Effector memory CD8-positive, alpha-beta T cell (primary cell): ENCODE measurements around the gene FAM107B.

ENCODE experiments used
- ATAC-seq: fragments of 150-1000 bp; cut with Tn5 transposase; replicated peaks from 2 replicates; pipeline ENCODE4 v1.10.0; 2021; ENCODE audit warnings: mild to moderate bottlenecking, moderate library complexity
- DNase-seq, 3 experiments: peaks; one replicate each; pipeline ENCODE4 v3.0.0; 2021
- H3K27ac Mint-ChIP-seq, 2 donors: one replicate each; pipeline ENCODE4 v1.8.0; 2022; ENCODE audit warnings: mild to moderate bottlenecking in 2 of 2, mixed read lengths in 2 of 2, moderate library complexity in 2 of 2
- H3K27me3 Mint-ChIP-seq, 2 donors: one replicate each; pipeline ENCODE4 v1.8.0; 2022; ENCODE audit warnings: mixed read lengths in 2 of 2
- H3K36me3 Mint-ChIP-seq: one replicate; pipeline ENCODE4 v1.8.0; 2022; ENCODE audit warnings: mild to moderate bottlenecking, moderate library complexity, mixed read lengths; ENCODE audit not compliant: insufficient read depth
- H3K4me1 Mint-ChIP-seq, 2 donors: one replicate each; pipeline ENCODE4 v1.8.0; 2022; ENCODE audit warnings: low read depth in 2 of 2, mixed read lengths in 2 of 2
- H3K4me3 Mint-ChIP-seq, 2 donors: one replicate each; pipeline ENCODE4 v1.8.0; 2022; ENCODE audit warnings: mild to moderate bottlenecking in 2 of 2, mixed read lengths in 2 of 2, moderate library complexity in 2 of 2
- H3K9me3 Mint-ChIP-seq, 2 donors: one replicate each; pipeline ENCODE4 v1.8.0; 2022; ENCODE audit warnings: mixed read lengths in 2 of 2

FAM107B gene

DNA sequence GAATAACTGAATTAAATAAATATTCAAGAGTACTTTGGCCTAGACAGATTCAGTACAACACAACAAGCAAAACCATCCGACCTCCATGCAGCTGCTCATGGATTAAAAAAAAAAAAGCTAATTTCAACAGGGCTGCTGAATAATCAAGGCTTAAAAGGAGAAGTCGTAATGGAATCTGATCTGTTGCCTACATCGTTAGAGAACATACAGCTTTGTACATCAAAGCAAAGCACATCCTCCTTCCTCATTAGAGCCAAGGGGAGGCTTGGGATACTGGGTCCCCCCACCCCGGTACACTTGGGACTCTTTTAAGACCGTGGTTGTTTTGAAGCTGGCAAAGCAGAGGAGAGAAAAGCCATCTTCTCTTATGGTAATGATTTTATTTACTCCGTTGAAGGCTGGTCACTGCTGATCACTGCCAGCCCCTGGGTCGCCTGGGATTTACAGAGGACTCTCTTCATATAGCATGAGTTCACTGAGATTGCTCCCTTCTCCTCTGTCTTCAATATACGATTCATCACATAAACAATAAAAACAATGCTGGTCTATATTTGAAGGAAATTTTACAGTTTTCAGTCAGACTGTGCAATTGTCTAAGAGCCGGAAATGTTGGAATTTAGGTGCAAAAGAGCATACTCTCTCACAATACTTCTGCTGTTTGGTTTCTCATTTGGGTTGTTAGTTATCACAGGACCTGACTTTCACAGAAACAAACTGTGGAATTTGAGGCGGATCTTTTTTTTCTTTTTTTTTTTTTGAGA is 148.8 kb downstream of the FAM107B start:
- H3K27ac Mint-ChIP-seq, result no peak overlapping the region
- H3K4me1 Mint-ChIP-seq, result no peaks in the 10 kb centered on the region
- ATAC-seq, result no peak
- no peak for DNase-seq
- no peaks in the 10 kb centered on the region for H3K27me3 Mint-ChIP-seq
- no peak overlapping the region for H3K4me3 Mint-ChIP-seq
- H3K9me3 Mint-ChIP-seq, result no peaks in the 10 kb centered on the region
- H3K36me3 Mint-ChIP-seq, result no peaks in the 10 kb centered on the region

DNA sequence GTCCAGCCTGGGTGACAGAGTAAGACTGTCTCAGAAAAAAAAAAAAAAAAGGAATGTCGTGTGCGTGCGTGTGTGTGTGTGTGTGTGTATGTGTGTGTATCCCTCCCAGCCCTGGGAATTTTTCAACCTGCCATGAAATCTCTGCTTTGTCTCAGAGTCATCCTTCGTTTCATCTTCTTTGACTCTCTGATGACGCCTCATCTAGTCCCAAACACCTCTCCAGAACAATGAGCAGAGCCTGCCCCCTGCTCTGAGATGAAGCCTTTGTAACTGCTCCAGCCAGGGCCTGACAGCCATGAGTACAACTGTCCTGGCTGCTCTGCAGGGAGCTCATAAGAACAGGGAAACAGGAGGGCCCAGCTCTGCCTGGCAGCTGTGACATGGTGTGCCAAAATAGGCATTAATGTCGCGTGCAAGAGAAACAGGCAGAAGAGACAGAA is 149.5 kb downstream of the FAM107B start:
- H3K4me3 Mint-ChIP-seq, result no peak overlapping the region
- no peaks in the 10 kb centered on the region for H3K9me3 Mint-ChIP-seq
- H3K27ac Mint-ChIP-seq, result no peak overlapping the region
- DNase-seq (no peak), ATAC-seq (no peak)
- no peaks in the 10 kb centered on the region for H3K27me3 Mint-ChIP-seq
- no peaks in the 10 kb centered on the region for H3K4me1 Mint-ChIP-seq
- no peaks in the 10 kb centered on the region for H3K36me3 Mint-ChIP-seq

DNA sequence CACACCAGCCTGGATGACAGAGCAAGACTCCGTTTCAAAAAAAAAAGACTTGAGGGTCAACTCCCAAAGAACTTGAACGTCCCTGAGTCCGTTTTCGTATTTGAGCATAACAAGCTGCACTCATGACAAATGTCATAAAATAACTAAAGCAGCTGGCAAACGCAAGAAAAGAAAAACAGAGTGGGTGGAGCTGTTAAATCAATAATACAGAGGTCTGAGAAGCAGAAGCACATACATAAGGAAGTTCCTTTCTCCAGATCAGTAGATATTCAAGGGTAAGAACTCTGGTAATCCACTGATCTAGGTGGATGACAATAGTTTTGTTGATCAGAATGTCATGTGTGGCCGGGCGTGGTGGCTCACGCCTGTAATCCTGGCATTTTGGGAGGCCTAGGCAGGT is 150.1 kb downstream of the FAM107B start:
- H3K27ac Mint-ChIP-seq, result no peak overlapping the region
- ATAC-seq, result no peak
- H3K4me1 Mint-ChIP-seq, result no peaks in the 10 kb centered on the region
- no peaks in the 10 kb centered on the region for H3K36me3 Mint-ChIP-seq
- no peak for DNase-seq
- H3K27me3 Mint-ChIP-seq, result no peaks in the 10 kb centered on the region
- no peaks in the 10 kb centered on the region for H3K9me3 Mint-ChIP-seq
- H3K4me3 Mint-ChIP-seq, result no peak overlapping the region

DNA sequence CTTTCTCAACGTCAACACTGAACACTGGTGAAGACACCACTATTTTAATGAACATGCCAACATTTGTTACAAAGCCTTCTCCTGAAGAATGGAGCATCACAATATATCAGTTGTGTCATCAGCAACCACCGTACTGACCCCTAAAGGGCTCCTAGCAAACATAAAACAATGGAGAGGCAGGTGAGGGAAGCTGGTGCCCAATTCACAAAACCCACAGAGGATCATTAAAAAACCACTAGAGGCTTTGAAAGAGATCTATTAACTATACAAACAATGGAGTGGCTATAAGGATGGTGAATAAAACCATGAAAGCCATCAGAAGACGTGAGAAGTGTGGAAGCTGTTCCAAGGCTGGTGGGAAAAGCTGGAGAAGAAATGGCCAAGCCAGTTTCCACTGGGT is 150.8 kb downstream of the FAM107B start:
- DNase-seq (no peak), ATAC-seq (no peak)
- no peak overlapping the region for H3K4me3 Mint-ChIP-seq
- no peaks in the 10 kb centered on the region for H3K9me3 Mint-ChIP-seq
- H3K27ac Mint-ChIP-seq, result no peak overlapping the region
- no peaks in the 10 kb centered on the region for H3K36me3 Mint-ChIP-seq
- no peaks in the 10 kb centered on the region for H3K4me1 Mint-ChIP-seq
- H3K27me3 Mint-ChIP-seq, result no peaks in the 10 kb centered on the region

DNA sequence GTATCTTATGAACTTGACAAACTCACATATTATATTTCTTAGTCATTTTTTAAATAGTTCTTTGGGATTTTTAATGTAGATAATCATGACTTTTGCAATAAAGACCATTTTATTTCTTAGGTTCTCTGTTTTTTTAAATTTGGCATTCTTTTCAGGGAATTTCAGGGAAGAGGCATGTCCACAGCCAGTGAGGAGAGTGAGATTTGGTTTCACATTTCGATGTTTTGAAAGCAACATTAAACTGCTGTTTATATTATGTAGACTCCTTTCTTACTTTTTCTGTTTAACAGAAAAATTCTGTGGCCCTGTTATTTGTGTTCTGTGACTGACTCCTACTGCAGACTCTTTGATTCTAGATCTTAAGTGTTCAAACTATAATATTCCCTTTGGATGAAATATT is 153.7 kb downstream of the FAM107B start:
- Mint-ChIP-seq H3K36me3 (no peaks in the 10 kb centered on the region), H3K27me3 (no peaks in the 10 kb centered on the region), H3K4me1 (peaks cover 8 to 11% of the 10 kb centered on the region in 2 donors), H3K4me3 (no peak overlapping the region), H3K27ac (no peak overlapping the region), H3K9me3 (no peaks in the 10 kb centered on the region)
- ATAC-seq (no peak), DNase-seq (no peak)

DNA sequence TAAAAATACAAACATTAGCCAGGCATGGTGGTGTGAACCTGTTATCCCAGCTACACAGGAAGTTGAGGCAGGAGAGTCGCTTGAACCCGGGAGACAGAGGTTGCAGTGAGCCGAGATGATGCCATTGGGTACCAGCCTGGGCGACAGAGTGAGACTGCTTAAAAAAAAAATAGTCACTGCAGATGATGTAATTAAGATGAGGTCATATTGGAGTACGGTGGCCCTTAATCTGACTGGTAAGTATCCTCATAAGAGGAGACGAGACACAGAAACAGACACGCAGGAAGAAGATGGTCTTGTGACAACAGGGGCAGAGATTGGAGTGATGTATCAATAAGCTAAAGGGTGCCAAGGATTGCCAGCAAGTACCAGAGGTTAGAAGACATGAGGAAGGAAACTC is 156.0 kb downstream of the FAM107B start:
- DNase-seq, result no peak
- no peaks in the 10 kb centered on the region for H3K27me3 Mint-ChIP-seq
- no peaks in the 10 kb centered on the region for H3K9me3 Mint-ChIP-seq
- H3K27ac Mint-ChIP-seq, result no peak overlapping the region
- ATAC-seq, result no peak
- peaks cover 11 to 12% of the 10 kb centered on the region in 2 donors for H3K4me1 Mint-ChIP-seq
- H3K36me3 Mint-ChIP-seq, result no peaks in the 10 kb centered on the region
- no peak overlapping the region for H3K4me3 Mint-ChIP-seq

DNA sequence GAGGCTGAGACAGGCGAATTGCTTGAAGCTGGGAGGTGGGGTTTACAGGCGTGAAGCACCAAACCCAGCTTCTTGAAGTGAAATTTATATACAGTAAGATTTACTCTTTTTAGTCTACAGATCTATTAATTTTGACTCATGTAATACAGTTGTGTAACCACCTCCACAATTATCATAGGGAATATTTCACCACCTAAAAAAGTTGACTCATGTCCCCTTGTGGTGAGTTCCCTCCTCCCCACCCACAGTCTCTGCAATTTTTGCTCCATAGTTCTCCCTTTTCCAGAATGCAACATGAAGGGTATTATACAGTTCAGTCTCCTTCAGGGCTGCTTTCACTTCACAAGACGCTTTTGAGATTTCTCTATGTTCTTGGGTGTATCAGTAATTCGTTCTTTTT is 156.8 kb downstream of the FAM107B start:
- Mint-ChIP-seq H3K4me1 (peaks cover 11 to 12% of the 10 kb centered on the region in 2 donors), H3K36me3 (no peaks in the 10 kb centered on the region), H3K4me3 (no peak overlapping the region), H3K27ac (no peak overlapping the region), H3K9me3 (no peaks in the 10 kb centered on the region), H3K27me3 (no peaks in the 10 kb centered on the region)
- ATAC-seq (no peak), DNase-seq (no peak)

DNA sequence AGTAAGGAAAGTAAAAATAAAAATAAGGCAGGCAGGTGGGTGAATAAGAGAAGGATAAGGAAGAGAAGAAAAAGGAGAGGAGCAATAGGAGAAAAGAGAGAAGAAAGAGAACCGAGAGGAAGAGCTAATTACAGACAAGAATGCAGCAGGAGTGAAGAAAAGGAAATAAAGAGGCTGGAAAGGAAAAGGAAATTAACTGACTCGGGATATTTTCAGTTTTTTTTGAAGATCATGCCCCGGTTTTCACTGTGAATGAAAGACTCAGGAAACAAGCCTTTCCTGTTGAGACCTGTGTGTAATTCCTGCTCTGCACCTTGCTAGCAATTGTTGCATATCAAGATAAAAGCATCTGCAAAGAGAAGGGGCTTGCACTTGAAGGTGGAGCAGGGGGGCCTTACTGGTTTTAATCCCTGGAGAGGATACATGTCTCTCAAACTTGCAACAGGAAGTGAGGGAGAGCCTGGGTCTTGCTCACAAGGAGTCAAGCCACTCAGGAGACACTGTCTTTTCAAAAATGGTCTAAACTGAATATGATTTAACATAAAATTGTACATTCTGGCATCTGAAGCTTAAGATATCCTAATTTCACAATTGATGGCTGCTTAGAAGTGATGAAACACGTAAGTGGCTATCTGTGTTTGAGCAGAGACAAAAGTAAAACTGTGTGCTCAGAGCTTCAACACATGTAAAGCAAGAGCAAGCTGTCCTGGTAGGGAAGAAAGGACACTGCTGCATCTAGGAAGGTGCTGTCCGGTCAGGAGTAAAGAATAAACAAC is 157.6 kb downstream of the FAM107B start:
- H3K36me3 Mint-ChIP-seq, result no peaks in the 10 kb centered on the region
- peaks cover 11 to 12% of the 10 kb centered on the region in 2 donors for H3K4me1 Mint-ChIP-seq
- no peaks in the 10 kb centered on the region for H3K27me3 Mint-ChIP-seq
- no peak for DNase-seq
- H3K9me3 Mint-ChIP-seq, result no peaks in the 10 kb centered on the region
- H3K4me3 Mint-ChIP-seq, result peak overlapping the region in 1 of 2 donors; percentile 33
- peak overlapping the region; percentile 7 to 83 for H3K27ac Mint-ChIP-seq
- ATAC-seq, result no peak

DNA sequence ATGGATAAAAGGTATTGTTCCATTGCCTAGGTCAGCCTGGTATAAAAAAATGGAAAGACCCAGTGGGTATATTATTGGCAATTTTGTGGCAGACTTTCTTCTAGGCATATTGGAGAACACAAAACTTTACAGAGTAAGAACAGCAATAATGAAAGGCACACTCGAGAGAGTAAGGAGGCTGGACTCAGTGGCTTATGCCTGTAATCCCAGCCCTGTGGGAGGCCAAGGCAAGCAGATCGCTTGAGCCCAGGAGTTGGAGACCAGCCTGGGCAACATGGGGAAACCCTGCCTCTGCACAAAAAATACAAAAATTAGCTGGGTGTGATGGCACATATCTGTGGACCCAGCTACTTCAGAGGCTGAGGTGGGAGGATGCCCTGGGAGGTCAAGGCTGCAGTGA is 158.2 kb downstream of the FAM107B start:
- Mint-ChIP-seq H3K27me3 (no peaks in the 10 kb centered on the region), H3K4me1 (peaks cover 11 to 12% of the 10 kb centered on the region in 2 donors), H3K4me3 (peak overlapping the region in 1 of 2 donors; percentile 33), H3K36me3 (no peaks in the 10 kb centered on the region), H3K9me3 (no peaks in the 10 kb centered on the region), H3K27ac (peak overlapping the region; percentile 7 to 83)
- DNase-seq (no peak), ATAC-seq (no peak)

DNA sequence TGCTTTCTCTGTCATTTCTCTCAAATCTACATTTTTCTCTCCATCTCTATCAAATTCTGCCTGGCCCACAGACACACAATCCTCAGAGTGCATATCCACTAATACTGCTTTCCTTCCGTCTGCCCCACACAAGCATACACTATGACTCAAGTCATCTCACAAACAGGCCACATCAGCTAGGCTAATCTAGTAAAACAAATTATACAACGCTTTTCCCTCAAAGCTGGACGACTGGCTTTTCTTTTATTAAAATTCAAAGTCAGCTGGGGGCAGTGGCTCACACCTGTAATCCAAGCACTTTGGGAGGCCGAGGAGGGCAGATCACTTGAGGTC is 161.1 kb downstream of the FAM107B start:
- Mint-ChIP-seq H3K27ac (no peak overlapping the region), H3K36me3 (no peaks in the 10 kb centered on the region), H3K4me3 (no peak overlapping the region), H3K9me3 (no peaks in the 10 kb centered on the region), H3K27me3 (no peaks in the 10 kb centered on the region), H3K4me1 (peaks cover 11 to 14% of the 10 kb centered on the region in 2 donors)
- DNase-seq (no peak), ATAC-seq (no peak)

DNA sequence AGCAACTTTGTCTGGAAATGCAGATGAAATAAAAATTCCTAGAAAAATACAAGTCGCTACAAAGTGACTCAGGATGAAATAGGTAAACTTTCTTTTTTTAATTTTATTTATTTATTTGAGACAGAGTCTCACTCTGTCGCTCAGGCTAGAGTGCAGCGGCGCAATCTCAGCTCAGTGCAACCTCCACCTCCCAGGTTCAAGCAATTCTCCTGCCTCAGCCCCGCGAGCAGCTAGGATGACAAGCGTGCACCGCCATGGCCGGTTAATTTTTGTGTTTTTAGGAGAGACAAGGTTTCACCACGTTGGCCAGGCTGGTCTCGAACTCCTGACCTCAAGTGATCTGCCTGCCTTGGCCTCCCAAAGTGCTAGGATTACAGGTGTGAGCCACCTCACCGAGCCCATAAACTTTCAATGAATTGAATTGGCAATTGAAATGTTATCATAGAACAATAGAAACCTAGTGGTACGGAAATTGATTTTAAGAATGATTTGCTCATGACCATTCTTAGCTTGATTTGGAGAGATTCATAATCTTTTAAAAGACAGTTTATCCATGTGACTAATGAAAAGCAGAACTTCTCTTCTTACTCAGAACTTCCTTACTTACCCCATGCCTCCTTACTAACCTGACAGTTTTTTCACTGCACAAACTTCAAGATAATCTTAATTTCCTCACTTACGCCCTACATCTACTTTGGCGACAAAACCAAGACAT is 161.7 kb downstream of the FAM107B start:
- DNase-seq (no peak), ATAC-seq (no peak)
- Mint-ChIP-seq H3K27me3 (no peaks in the 10 kb centered on the region), H3K9me3 (no peaks in the 10 kb centered on the region), H3K36me3 (no peaks in the 10 kb centered on the region), H3K27ac (no peak overlapping the region), H3K4me1 (peaks cover 11 to 17% of the 10 kb centered on the region in 2 donors), H3K4me3 (no peak overlapping the region)

DNA sequence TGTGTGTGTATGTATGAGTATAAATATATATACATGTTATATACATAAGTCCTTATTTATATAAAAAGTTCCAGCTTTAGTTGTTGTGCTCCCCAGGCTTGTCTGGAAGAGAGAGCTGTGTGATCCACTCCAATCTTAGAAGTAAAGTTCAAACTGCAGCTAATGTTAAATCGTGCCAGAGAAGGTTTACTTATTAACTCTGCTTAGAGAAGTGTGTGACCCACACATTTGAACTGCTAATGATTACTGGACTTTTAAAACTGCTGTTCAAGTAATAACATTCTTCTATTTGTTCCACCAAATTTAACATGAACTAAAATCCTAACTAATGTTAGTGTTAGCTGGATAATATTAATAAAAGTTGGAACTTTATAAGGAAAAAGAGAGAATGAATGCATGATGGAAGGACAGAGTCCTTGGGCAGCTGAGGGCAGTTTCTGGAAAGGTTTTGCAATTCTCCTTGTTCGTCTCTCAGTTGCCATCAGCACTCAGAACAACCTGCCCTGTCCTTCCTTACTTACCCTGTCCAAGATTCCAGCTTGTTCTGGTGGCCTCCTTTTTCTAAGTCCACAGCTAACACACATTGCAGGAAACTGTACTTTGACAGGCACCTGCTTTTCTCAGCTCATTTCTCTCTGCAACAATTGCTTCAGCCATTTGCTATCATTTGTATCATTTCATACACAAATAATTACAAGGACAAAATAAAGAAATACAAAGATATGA is 162.6 kb downstream of the FAM107B start:
- no peak overlapping the region for H3K27ac Mint-ChIP-seq

DNA sequence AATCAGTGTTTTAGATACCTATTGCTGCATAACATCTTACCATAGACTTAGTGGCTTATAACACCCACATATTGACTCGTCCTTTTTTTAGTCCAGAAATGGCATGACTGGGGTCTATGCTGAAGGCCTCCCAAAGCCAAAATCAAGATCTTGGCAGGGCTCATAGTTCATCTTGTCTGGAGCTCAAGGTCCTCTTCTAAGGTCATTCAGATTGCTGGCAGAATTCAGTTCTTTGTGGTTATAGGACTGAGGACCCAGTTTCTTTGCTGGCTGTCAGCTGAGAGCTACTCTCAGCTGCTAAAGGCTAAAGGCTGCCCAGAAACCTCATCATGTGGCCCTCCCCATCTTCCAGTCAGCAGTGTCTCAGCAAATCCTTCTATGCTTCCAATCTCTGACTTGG is 165.5 kb downstream of the FAM107B start:
- H3K4me3 Mint-ChIP-seq, result no peak overlapping the region
- no peak overlapping the region for H3K27ac Mint-ChIP-seq
- H3K9me3 Mint-ChIP-seq, result no peaks in the 10 kb centered on the region
- peaks cover 8 to 13% of the 10 kb centered on the region in 2 donors for H3K4me1 Mint-ChIP-seq
- no peak for DNase-seq
- H3K27me3 Mint-ChIP-seq, result no peaks in the 10 kb centered on the region
- peaks cover 10% of the 10 kb centered on the region for H3K36me3 Mint-ChIP-seq
- ATAC-seq, result no peak

More for the DNA sequence above, 162.6 kb downstream of the FAM107B start:
- ATAC-seq (no peak), DNase-seq (no peak)
- Mint-ChIP-seq H3K4me3 (no peak overlapping the region), H3K9me3 (no peaks in the 10 kb centered on the region), H3K4me1 (peaks cover 7 to 11% of the 10 kb centered on the region in 2 donors), H3K27me3 (no peaks in the 10 kb centered on the region), H3K36me3 (no peaks in the 10 kb centered on the region)
